ENCODE data around the gene IQGAP2.
A peak's percentile ranks its signal among the peaks of the same experiment; 100 is the strongest.

DNA sequence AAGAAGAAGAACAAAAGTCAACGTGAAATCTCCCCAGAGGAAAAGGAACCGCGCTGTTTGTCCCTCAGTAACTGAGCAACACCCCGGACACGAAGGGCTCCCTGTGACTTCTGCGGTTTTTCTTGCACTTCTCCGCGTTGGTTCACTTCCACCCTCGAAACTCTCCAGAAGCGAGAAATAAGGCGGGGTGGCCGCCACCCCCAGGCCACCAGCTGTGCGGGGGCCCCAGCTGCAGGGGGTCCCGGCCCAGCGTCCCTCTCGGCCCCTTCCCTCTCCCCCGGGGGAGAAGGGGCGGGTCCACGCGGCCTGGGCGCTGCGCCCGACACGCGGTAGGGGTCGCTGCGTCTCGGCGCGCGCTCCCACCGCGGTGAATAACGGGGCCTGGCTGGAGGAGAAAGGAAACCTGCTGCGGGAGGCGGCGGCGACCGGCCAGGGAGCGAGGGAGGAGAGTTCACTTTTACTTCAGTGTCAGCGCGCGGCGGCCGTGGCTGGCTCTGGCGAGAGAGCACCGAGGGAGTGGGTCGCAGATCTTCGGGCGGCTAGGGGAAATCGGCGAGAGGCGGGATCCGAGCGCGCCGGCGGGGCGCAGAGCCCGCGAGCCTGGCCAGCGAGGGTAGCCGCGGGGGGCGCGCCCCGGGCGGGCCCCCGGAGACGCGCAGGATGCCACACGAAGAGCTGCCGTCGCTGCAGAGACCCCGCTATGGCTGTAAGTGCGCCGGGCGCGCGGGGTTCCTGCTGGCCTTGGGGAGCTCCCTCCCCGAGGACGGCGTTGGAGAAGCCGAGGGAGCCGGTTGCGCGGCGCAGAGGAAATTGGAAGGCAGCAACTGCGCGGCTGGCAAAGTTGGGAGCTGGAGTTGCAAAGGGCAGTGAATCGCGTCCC lies at the start of gene IQGAP2:
- TF ChIP-seq, protein P1, sequence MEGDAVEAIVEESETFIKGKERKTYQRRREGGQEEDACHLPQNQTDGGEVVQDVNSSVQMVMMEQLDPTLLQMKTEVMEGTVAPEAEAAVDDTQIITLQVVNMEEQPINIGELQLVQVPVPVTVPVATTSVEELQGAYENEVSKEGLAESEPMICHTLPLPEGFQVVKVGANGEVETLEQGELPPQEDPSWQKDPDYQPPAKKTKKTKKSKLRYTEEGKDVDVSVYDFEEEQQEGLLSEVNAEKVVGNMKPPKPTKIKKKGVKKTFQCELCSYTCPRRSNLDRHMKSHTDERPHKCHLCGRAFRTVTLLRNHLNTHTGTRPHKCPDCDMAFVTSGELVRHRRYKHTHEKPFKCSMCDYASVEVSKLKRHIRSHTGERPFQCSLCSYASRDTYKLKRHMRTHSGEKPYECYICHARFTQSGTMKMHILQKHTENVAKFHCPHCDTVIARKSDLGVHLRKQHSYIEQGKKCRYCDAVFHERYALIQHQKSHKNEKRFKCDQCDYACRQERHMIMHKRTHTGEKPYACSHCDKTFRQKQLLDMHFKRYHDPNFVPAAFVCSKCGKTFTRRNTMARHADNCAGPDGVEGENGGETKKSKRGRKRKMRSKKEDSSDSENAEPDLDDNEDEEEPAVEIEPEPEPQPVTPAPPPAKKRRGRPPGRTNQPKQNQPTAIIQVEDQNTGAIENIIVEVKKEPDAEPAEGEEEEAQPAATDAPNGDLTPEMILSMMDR (IDR thresholded peaks at IDR 0.05): peak; percentile 31 to 59 (median 38)
- no peak for TF ChIP-seq POLR2A (IDR thresholded peaks at IDR 0.05)

Data from testis (tissue), 2 donors.